ENCODE measurements around the gene TNFAIP6.
"Not testable (repeated sequence)": the region's sequence is repeated elsewhere in the genome, so short reads cannot be mapped to it uniquely, and the experiment has no call there.

TNFAIP6 gene, protein sequence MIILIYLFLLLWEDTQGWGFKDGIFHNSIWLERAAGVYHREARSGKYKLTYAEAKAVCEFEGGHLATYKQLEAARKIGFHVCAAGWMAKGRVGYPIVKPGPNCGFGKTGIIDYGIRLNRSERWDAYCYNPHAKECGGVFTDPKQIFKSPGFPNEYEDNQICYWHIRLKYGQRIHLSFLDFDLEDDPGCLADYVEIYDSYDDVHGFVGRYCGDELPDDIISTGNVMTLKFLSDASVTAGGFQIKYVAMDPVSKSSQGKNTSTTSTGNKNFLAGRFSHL

DNA sequence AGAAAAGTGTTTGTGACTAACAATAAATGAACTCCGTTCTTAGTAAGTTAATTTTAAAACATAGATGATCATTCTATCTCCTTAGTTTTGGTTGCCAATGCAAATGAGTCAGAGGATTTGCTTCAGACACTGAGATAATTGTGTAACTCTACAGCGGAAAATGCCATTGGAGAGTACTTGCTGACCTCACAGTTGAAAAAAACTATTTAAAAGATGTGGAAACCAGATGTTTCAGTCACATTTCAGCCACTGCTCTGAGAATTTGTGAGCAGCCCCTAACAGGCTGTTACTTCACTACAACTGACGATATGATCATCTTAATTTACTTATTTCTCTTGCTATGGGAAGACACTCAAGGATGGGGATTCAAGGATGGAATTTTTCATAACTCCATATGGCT, at the start of gene TNFAIP6:
Gene TNFAIP6 (plus strand): TSS at position 234 of the 400 bp plus-strand sequence. CDS start 75 bp downstream, at position 309.
- DNase-seq: no peak

DNA sequence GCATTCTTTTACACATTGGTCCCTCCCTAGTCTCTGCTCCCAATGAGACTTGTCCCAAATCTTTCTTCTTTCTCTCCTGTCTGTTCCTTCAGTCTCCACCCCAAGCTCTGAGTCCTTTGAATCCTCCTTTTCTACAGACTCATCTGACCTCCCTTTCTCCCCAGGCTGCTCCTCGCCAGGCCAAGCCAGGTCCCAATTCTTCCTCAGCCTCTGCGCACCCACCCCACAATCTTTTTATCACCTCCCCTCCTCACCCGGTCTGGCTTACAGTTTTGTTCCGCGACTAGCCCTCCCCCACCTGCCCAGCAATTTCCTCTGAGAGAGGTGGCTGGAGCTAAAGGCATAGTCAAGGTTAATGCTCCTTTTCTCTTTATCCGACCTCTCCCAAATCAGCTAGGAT, 47.1 kb upstream of the TNFAIP6 start:
- not testable (repeated sequence) for DNase-seq

DNA sequence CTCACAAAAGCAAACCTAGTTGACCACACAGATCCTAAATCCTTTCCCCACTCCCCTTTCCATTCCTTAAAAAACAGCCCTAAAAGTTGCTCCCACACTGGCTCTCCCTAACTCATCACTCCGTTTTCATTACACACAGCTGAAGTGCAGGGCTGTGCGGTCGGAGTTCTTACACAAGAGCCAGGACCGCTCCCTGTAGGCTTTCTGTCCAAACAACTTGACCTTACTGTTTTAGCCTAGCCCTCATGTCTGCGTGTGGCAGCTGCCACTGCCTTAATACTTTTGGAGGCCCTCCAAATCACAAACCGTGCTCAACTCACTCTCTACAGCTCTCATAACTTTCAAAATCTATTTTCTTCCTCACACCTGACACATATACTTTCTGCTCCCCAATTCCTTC, 45.0 kb upstream of the TNFAIP6 start:
- DNase-seq: not testable (repeated sequence)

DNA sequence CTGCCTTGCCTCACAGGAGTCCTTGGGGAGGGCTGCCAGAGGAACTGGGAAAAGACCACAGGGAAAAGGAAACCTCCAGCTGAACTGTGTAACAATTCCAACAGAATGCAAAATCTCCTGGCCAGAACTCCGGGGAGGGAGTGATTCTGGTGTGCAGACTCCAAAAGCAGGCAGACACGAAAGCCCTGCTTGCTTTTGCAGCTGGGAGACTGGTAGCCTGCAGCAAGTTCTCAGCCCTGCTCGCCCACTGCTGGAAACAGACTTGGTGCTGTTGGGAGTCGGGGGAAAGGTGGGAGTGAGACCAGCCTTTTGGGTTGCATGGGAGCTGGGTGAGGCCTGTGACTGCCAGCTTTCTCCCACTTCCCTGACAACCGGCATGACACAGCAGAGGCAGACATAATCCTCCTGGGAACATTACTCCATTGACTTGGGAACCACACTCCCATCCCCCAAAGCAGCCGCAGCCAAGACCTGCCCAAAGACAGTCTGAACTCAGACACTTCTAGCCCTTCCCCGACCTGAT, 42.0 kb upstream of the TNFAIP6 start:
- peak; percentile 25 for DNase-seq

DNA sequence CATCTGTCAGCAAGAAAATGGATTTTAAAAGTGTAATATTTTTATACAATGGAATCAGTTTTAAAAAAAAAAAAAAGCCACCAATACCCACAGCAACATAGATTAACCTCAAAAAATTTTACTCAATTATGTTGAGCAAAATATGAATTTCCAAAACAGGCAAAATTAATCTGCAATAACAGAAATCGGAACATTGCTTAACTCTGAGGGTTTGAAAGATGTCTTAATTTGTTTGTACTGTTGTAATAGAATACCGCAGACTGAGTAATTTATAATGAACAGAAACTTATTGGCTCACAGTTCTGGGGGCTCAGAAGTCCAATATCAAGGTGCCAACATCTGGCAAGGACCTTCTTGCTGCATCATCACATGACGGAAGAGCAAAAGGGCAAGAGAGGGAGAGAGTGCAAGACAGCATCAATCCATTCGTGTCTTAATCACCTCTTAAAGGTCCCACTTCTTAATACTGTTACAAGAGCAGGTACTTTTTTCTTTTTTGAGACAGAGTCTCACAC, 31.8 kb upstream of the TNFAIP6 start:
- no peak for DNase-seq

DNA sequence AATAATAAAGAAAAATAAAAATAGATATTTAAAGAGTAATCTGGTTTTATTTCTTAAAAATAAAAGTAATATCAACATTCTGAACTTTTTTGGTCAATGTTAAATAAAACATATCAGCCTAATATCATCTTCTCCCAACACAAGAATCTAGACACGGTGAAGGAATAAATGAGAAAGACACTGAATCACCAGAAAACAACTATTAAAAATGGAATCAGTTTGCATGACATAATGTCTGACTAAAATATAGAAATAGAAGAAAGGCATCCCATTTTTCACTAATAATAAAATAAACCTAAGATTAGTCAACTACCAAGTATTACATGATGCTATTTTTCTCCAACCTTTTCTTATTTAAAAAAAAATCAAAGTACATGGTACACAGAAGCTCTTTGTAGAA, 30.8 kb upstream of the TNFAIP6 start:
- no peak for DNase-seq

DNA sequence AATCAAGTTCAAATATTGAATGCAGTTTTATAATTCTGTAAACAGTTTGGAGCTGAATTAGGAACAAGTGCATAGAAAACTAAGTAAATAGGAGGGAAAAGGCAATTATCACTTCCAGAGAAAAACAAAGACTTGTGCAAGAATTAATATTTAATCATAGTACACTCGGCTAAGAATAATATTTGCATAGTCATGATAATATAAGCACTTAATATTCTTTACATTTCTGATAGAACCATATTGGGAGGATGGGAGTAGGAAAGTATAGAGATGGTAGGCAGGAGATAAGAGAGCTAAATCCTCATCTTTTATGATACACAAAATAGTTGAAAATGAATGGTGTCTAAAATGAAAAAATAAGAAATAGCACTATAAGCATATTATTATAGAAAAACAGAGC, 27.4 kb upstream of the TNFAIP6 start:
- DNase-seq: no peak

DNA sequence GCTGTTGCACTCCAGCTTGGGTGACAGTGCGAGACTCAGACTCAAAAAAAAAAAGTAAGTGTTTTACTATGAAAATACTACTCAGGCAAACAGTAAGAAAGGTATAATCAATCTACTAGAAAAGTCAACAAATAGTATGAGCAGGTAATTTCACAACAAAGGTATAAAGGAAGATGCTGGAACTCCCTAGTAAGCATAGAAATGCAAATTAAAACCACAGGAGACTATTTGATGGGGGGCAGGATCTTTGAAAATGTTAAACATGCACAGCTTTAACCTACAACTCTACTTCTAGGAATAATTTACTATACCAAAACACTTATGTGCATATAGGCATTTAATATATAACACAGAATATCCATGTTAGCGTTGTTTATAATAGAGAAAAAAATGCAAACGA, 24.3 kb upstream of the TNFAIP6 start:
- DNase-seq: no peak

DNA sequence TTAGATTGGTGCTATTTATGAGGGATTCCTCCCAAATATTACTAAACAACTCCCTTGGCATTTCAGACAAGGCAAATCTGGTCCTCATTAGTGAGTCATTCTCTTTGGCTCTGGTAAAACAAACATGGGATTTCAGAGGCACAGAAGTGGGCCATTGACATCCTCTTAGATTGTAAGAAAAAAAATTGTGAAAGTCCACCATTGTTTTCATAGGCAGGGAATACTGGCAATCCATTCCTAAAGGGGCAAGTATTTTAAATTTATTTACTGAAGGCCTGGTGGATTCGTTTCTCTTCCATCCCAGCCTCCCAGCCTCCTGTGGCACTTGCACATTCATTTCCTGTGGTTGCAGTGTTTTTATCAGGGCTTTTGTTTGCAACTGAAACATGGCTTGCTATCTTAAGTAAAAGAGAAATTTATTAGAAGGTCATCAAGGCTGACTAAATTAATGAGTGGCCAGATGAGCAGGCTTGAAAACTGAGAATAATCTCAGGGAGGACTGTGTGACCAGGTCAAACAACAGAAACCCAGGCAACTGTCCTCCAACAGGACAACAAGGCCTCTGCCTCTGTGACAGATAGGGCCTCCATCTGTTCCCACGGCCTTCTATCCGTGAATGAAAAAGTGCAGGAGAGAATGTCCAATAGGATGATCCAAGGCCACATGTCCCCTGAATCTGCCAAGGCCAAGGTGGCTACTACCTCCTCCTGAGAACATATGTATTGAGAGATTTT, 23.1 kb upstream of the TNFAIP6 start:
- DNase-seq: no peak

DNA sequence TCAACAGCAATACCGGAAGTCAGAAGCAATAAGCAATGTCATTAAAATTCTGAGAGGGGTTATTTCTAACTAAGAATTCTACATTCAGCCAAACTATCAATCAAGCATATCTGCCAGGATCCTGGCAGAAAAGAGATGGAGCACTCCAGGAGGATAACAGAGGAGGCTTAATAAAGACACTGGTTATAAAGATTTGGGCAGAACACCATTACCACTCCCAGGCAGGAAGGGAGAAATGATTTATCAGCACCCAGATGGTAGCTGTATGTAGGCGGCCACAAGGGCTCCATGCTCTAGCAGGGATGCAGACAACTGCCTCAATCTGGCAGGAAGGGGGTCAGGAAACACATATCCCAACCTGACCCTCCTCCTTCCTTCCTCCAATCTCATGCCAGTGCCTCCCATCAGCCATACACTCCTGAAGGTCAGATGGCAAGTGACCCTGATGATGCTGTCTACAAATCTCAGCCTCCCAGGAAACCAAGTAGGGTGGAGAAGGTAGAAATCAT, 20.5 kb upstream of the TNFAIP6 start:
- DNase-seq: no peak

DNA sequence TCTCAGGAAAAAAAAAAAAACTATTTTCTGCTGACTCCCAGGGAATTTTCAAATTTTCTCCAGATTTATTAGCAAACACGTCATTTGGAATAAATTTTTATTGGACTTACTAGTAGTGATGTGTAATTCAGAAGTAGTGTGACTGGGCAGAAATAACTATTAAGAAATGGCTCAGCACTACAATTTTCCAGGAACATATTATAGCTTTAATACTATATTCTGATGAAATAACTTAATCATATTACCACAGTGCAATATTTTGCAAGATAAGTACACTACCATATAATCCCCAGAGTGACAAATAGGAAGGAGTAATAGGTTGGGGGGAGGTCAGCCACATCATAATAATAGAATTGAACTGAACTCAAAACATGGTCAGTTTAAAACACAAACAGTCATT, 19.7 kb upstream of the TNFAIP6 start:
- no peak for DNase-seq

DNA sequence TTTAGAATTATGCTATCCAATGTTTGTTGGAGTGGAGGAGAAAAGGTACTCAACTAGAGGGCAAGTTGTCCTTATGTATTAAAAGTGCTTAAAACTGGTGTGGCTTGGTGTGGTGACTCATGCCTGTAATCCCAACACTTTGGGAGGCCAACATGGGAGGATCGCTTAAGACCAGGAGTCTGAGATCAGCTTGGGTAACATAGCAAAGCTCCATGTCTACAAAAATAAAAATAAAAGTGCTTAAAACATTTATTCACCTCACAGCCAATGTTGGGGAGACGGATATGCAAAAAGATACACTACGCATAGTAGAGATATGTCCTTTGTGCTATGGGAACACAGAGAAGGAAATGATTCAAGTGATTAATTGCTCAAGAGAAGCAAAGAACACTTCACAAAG, 19.3 kb upstream of the TNFAIP6 start:
- no peak for DNase-seq

DNA sequence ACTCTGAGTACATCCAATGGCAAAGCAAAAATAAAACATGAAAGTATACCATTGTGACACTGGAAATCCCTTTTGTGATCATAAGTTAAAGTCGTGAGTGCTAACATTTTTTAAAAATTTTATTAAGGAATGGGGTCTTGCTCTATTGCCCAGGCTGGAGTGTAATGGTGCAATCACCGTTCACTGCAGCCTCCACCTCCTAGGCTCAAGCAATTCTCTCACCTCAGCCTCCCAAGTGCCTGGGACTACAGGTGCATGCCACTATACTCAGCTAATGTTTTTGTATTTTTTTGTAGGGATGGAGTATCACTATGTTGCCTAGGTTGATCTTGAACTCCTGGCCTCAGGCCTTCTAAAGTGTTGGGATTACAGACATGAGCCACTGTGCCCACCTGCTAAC, 14.3 kb upstream of the TNFAIP6 start:
- DNase-seq: no peak

DNA sequence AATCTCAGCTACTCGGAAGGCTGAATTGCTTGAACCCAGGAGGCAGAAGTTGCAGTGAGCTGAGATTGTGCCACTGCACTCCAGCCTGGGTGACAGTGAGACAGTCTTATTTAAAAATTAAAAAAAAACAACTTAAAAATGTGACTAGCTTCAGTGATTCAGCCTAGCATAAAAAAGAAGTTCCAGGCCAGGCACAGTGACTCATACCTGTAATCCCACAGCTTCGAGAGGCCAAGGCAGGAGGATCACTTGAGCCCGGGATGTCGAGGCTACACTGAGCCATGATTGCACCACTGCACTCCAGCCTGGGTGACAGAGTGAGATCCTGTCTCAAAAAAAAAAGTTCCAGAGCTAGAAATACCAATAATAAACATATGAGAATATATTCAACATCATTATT, 13.2 kb upstream of the TNFAIP6 start:
- not testable (repeated sequence) for DNase-seq

DNA sequence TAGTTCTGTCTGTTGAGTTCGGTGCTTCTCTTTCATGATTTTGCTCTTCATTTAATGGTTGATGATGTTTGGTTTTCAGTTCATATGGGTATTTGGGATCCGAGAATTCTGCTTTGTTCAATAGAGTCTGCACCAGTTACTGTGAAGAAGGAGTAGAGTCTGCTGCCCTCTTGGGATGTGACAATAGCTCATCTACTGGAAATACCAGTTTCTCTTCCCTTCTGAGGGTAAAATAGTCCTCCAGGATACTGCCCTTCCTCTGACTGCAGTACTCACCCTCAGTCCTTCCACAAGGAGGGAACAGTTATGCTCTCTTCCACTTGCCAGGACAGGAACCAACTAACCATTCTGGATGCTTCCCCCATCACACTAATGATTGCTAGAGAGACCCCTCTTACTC, 12.5 kb upstream of the TNFAIP6 start:
- no peak for DNase-seq

DNA sequence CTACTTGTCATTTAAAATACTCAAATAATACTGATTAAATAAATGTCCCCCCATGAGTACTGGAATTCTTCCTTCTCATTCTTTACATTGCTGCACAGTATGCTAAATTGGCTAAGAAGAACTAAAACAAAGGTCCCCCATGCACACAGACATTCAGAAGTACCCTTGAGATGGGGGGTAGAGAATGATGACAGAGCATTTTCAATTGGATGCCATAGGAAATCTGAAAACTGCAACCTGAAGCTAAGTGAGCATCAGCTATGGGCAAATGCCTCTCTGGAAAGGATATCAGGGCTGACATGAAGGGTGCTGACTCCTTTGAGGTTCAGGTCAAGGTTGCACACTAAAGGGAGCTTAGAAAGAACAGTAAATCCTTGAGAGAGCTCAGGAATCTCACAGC, 10.1 kb upstream of the TNFAIP6 start:
- no peak for DNase-seq

DNA sequence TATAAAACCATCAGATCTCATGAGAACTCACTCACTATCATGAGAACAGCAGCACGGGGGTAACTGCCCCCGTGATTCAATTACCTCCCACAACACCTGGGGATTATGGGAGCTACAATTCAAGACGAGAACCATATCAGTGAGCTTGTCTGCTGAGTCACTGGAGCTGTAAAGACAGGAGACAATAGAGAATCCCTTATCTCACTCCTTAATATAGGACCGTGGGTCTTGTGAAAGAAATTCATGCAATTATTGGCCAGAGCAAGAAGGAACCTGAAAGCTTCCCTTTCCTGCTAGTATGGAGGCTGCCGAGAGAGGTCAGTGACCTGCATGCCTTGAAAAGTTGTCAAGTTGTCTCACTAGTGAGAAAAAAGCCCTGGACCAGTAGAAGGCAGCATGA, 9.5 kb upstream of the TNFAIP6 start:
- DNase-seq: no peak

DNA sequence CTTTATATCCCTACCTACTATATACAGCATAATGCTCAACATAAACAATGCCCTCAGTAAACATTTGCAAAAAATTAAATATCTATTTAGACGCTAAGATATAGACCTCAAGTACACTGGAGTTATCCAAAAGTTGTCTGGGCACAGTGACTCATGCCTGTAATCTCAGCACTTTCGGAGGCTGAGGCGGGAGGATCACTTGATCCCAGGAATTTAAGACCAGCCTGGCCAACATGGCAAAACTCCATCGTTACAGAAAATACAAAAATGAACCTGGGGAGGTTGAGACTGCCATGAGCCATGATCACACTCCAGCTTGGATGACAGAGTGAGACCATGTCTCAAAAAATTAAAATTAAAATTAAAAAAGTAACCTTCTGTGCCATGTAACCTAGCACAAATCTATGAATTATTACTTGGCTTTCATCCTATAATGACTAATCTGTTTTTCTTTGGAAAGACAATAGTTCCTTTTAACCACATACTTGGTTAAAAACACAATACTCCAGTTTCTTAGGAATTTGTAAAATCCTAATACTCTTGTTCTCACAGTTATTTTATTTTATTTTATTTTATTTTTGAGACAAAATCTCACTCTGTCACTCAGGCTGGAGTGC, 6.7 kb upstream of the TNFAIP6 start:
- DNase-seq: no peak

DNA sequence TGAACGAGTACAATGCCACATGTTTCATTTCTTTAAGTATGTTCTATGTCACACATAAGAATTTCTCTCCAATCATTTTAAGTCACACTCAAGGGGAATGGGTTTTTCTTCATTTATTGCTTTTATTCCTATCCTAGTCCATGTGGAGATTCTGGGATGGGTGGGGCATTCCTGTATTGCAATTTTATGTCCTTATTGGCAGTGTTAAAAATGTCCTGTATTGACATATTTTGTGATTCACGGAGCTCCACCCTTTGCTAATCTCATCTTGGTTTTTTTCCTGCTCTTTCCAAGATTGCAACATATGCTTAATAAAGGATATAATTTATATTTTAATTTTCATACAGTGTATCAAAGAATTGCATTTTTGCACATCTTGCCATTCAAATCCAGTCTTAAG, 3.4 kb upstream of the TNFAIP6 start:
- DNase-seq: no peak

DNA sequence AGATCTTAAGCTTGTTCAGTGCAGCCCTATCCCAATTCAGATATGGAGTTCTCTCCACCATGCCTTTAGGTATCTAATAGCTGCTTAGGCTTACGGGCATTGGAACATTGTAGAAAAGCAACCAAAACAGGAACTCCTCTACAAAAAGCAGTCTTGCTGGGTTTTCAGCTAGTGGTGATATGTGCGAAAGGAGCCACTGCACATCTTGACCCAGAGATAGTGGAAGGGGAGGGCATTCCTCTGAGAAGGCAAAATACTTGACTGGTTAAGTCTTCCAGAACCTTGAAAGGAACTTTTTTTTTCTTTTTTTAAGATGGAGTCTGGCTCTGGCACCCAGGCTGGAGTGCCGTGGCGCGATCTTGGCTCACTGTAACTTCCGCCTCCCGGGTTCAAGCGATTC, 2.6 kb upstream of the TNFAIP6 start:
- DNase-seq: no peak

DNA sequence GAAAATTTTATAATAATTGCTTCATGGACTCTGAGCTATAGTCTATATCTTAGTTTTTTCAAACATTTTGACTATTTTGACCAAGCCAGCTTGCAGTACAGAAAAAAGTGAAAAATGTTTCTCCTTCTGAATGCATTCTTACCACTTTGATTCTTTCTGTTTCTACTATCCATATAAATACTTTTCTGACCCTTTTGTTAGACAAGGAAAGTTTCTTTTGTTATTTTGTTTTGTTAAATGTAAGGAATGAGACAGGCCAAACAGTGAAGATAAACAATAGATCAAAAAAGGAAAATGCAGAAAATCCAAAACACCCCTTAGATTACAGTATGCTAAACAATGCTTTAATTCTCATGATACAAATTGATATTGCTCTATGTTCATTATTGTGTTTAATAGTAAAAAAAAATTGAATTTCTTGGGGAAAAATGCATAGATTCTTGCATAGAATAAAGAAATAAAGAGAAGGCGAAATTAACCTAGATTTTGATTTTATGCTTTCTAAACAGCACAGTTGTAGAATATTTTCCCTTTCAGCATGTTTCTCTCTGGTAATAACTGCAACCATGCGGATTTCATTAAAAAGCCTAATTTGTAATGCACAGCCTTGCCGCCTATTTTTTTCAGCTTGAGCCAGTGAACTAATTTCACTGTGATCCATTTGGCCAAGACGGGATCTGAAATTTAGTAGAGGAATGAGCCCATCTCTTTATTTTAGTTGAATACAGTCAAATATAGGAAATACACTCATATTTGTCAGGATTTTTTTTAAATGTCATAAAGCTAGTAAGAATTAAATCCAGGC, 976 bp downstream of the TNFAIP6 start:
- DNase-seq: no peak

DNA sequence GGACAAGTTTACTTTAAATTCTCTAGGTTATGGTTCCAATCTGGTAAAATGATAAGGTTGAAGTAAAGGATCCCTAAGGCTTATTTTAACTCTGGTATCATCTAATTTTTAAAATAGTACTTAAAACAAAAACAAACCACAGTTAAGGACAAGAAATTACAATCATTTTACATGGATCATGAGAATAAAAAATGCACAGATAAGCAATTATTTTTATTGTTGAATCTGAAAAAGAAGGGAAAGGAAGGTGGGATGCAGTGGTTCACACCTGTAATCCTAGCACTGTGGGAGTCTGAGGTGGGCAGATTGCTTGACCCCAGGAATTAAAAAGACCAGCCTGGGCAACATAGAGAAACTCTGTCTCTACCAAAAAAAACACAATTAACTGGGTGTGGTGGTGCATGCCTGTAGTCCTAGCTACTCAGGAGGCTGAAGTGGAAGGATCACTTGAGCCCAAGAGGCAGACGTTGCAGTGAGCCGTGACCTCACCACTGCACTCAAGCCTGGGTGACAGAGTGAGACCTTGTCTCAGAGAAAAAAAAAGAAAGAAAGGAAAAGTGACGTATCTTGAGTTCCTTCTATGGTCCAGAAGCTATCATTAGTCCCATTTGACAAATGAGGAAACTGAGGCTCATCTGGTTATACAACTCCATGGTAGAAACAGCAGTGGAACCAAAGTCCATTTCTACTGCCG, 2.5 kb downstream of the TNFAIP6 start:
- no peak for DNase-seq
